CD4-positive, alpha-beta T cell treated with Interleukin-15 for 4 hours (primary cell): Measurements from ENCODE around the gene PACRG.
"Not testable (repeated sequence)": the region's sequence is repeated elsewhere in the genome, so short reads cannot be mapped to it uniquely, and the experiment has no call there.

Source experiments
- DNase-seq: peaks from one replicate; pipeline ENCODE4 v3.0.0-alpha.2; 2020; ENCODE audit warnings: low spot score

Gene PACRG

GRCh38 chr6:163314791-163315470 is 587.2 kb downstream of the PACRG start:
- no peak for DNase-seq

- not testable (repeated sequence) for DNase-seq
Observed at GRCh38 chr6:163316866-163317495, 589.2 kb downstream of the PACRG start.

GRCh38 chr6:163318071-163318786 is 590.5 kb downstream of the PACRG start:
- no peak for DNase-seq

- DNase-seq = no peak
Observed at GRCh38 chr6:163319609-163320366, 592.0 kb downstream of the PACRG start.

GRCh38 chr6:163320402-163320801 is 592.6 kb downstream of the PACRG start:
- DNase-seq = no peak

GRCh38 chr6:163320804-163321203 is 593.0 kb downstream of the PACRG start:
- DNase-seq = no peak

GRCh38 chr6:163321717-163322116 is 593.9 kb downstream of the PACRG start:
- DNase-seq = no peak

- DNase-seq = no peak
Observed at GRCh38 chr6:163323274-163323673, 595.5 kb downstream of the PACRG start.

GRCh38 chr6:163323705-163324104 is 595.9 kb downstream of the PACRG start:
- DNase-seq = no peak

GRCh38 chr6:163324326-163324687 is 596.5 kb downstream of the PACRG start:
- no peak for DNase-seq

GRCh38 chr6:163324688-163325389 is 597.1 kb downstream of the PACRG start:
- DNase-seq = no peak

GRCh38 chr6:163325390-163325784 is 597.6 kb downstream of the PACRG start:
- DNase-seq = no peak

- DNase-seq = no peak
Observed at GRCh38 chr6:163327165-163327880, 599.5 kb downstream of the PACRG start.

- DNase-seq = no peak
Observed at GRCh38 chr6:163327921-163328320, 600.1 kb downstream of the PACRG start.

- DNase-seq = no peak
Observed at GRCh38 chr6:163328411-163328810, 600.6 kb downstream of the PACRG start.

GRCh38 chr6:163329991-163330390 is 602.2 kb downstream of the PACRG start:
- DNase-seq = no peak

- DNase-seq = no peak
Observed at GRCh38 chr6:163331245-163331644, 603.5 kb downstream of the PACRG start.

GRCh38 chr6:163332575-163332974 is 604.8 kb downstream of the PACRG start:
- DNase-seq = no peak

- DNase-seq = no peak
Observed at GRCh38 chr6:163333038-163333437, 605.3 kb downstream of the PACRG start.

- no peak for DNase-seq
Observed at GRCh38 chr6:163333701-163334663, 606.2 kb downstream of the PACRG start.
